Breast epithelium (tissue), 3 donors: ENCODE results near the gene PLD1.

ENCODE experiments used
- POLR2A ChIP-seq: fragments of 450-650 bp; IDR thresholded peaks from one replicate; pipeline ENCODE4 v1.6.1; 2016; ENCODE audit warnings: antibody characterized with exemption, mild to moderate bottlenecking, moderate library complexity
- POLR2AphosphoS5 ChIP-seq, 3 donors: sonication (generic); formaldehyde crosslinking; IDR thresholded peaks; one replicate each; pipeline ENCODE4 v1.6.1; 2017; ENCODE audit warnings: antibody characterized with exemption in 3 of 3

DNA sequence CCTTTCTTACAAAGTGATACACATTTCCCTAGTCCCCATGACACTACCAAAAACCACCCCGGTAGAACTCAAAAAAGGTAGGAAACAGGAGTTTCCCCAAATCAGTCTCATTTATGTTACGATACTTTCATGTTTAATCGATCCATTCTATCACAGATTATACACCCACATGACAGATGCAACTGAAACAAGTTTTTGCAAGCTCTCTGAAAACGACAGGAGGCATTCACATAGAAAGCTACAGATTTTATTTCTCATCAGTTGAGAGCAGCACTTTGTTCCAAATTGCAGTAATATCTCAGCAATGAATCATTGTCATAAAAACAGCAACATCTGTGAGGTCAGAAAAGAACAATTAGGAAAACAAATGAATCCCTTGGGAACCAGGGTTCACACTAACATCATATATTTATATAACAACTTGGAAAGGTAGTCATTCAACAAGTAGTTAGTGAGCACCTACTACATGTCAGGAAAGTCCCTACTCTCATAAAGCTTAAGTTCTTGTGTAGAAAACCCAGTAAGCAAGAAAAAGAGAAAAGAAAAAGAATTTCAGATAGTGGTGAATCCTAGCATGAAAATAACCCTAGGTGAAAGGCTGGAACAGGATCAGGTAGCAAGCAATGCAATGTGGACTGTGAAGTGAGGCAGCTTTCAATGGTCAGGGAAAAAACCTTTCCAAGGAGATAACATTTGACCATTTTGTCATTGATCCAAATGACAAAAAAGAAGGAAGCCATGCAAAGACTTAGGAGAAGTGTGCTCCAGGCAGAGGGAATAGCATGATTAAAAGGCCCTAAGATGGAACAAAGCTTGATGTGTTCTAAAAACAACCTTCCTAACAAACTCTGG is 8.3 kb downstream of the PLD1 start:
- TF ChIP-seq POLR2AphosphoS5 (IDR thresholded peaks at IDR 0.05) (peak in 1 of 3 donors; percentile 12), POLR2A (no peak)
